Fibroblast of upper back skin (primary cell): ENCODE results near the gene SLC43A3.
"Not testable (repeated sequence)": the region's sequence is repeated elsewhere in the genome, so short reads cannot be mapped to it uniquely, and the experiment has no call there.

Experiments used
- DNase-seq: peaks from one replicate; pipeline ENCODE4 v3.0.0-alpha.2; 2013

SLC43A3 gene

DNA sequence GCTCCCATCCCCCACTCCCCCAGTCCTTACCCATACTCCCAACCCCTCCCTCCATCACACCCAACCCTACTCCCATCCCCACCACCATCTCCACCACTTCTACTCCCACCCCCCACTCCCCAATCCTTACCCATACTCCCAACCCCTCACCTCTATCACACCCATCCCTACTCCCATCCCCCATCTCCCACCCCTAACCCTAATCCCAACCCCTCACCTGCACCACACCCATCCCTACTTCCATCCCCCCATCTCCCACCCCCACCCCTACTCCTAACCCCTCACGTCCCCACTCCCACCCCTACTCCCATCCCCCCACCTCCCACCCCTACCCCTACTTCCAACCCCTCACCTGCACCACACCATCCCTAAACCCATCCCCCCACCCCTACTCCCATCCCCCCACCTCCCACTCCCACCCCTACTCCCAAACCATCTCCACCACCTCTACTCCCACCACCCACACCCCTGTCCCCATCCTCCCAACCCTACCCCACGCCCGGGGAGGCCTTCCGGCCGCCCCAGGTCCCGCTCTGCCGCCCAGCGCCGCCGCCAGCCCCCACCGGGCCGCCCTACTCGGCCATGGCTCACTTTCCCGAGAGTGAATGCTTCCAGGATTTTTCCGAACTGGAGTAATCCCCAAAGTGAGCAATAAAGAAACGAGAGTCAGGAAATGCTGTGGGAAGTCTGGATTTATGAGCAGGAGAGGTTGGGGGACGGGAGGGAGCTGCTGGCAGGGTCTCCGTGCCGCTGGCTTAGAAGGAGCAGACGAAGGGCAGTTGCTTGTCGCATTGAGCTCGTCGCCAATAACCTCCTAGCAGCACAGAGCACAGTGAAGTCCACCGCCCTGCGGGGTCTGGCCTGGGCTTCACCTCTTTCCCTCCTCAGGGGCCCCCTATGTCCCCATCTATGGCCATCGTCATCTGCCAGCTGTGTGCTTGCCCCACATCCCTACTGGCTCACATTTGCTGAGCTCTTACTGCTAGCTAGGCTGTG is 50.5 kb downstream of the SLC43A3 start:
- no peak for DNase-seq

DNA sequence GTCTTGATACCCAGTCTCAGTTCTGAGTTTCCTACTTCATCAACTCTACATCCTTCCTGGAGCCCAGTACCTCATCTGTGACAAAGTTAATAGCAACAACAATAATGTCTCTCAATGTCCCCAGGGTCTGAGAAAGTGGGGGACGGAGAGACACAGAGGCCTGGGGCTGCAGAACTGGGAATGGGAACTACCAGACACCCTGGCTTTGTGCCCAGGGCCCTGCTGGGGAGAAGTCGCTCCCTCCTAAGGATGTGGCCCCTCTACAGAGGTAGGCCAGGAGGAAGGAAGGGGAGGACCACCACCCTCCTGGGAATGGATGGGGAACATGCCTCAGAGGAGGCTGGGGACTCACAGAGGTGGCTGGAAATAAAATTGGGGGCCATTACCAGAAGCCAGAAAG is 51.4 kb downstream of the SLC43A3 start:
- DNase-seq: no peak

DNA sequence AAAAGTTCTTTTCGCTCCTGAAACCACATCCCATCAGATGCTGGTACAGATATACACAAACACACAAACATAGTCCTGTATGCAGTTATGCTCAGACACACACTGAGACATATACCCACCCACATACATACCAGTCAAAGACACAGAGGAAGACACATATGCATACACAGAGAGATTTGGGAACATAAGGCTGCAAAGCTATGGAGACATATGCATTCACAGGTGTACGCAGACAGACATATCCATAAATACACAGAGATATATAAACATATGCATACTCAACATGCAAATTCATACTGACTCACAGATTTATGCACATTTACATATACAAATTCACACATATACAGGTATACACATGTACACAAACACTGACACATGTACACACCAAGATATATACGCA is 52.0 kb downstream of the SLC43A3 start:
- no peak for DNase-seq

DNA sequence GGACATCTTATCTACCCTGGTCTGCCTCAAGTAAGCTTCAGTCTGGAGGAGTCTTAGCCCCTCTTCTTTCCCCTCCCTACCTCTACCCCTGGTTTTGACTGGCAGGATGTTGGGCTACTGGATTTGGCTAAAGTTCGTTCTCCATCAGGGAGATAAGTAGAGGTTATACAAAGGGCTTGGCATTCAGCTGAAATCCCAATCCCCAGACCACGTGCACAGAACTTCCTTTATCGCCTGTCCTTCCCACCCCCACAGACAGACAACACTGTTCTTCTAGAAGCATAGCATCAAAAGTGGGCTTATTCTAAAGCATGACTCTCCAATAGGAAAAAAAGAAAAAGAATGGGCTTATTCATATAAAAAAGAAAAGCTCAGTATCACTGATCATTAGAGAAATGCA is 53.8 kb downstream of the SLC43A3 start:
- no peak for DNase-seq

DNA sequence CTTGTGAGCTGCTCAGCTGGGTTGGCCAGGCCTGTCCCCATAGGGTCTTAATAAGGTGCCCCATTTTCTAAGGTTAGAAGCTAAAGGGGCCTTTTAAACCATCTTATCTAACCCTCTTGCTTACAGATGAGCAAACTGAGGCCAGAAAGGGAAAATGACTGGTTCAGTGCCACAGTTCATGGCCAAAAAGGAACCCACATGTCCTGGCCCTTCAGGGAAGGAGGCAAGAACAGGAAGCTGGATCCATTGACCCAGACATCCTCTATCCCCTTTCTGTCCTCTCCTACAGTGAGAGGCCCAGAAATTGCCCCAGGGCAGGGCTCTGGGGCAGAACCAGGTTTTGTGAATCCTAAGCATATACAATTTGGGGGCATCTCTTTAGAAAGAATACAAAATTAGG is 56.0 kb downstream of the SLC43A3 start:
- DNase-seq: no peak

DNA sequence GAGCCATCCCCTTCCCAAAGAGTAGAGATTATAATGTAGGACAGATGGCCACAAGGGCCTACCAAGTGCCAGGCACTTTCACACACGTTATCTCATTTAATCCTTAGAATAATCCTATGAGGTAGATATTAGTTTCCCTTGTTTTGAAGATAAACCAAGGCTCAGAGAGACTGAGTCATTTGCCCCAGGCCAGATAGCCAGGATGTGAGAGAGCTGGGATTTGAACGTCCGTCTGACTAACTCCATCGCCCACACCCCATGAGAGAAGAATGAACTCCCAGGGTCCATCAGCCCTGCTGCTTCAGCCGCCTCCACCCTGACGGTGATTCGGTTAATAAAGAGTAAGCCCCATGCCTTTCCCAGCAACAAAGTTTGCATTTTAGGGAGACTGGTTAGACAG is 56.7 kb downstream of the SLC43A3 start:
- DNase-seq: no peak

DNA sequence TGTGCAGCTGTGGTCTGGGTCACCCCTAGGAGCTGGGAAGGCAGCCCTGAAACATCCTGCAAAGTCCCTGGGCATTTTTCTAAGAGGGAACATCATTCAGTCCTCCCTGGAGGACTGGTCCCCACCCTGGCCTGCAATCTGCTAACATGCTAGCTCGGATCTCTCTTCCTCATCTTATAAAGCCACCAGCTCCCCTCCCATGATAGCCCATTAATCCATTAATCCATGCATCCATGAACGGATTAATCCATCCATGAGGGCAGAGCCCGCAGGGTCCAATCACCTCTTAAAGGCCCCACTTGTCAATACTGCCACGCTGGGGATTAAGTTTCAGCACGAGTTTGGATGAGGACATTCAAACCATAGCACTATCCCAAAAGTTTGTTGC is 58.1 kb downstream of the SLC43A3 start:
- no peak for DNase-seq

DNA sequence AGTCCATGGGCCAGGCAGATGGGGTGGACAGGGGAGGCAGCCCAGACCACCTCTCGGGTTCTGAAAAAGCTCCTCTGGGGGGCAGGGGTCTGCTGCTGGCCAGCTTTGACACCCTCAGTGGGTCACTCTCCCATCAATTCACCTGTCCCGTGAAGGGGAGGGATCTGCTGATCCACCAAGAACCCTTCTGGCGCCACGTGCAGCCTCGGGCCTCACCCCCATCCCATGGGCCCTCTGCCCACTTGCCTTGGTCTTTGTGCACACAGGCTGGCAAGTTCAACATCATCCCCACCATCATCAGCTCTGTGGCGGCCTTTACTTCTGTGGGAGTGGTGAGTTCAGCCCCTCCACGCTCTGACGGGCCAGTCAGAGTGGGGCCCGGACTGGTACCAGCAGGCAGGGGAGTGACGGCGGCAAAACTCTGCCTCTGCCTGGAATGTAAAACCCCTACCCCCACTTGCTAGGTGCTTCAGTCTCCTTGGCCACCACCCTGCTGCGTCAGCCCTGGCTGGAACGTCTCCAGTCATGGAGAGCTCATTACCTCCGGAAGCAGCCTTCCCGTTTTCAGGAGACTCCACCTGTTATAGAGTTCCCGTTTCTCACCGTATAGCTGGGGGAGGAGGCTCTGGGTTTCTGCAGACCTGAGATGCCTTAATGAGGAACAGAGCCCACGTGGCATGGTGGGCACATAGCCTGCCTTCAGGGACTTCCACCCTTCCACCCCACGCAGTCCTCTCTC is 58.6 kb downstream of the SLC43A3 start:
- no peak for DNase-seq

DNA sequence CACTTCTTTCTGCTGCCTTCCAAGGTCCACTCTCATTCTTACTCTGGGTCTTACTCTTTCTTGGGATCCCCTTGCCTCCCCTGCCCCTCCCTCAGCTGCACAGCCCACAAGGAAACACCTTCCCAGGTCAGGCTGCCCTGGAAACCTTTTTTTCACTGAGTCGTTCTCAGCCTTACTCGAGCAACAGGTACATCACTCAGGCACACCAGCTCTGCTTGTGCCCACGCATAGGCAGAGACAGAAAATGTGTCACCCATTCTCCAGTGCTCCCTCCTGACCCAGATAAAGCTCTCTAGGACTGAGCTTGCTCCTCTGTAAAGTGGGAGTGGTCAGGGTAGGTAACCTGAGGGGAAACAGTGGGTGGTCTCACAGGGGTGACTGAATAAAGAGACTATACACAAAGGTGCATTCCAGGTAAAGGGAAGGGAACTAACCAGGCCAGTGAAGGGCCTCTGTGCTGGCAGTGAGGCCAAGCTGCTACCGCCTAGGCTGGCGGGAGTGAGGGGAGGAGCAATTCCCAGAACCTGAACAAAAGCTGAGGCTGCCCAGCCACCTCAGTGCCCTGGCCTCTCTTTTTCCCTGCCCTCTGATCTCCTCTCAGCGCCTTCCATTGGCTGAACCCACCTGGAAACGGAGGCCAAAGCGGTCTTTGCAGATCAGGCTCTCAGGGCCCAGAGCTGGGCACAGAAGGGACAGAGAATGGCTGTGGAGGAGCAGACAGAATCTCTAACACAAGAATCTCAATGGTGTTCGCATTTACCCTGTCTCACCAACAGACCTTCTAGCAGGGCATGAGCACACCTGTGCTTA is 61.9 kb downstream of the SLC43A3 start:
- DNase-seq: no peak

DNA sequence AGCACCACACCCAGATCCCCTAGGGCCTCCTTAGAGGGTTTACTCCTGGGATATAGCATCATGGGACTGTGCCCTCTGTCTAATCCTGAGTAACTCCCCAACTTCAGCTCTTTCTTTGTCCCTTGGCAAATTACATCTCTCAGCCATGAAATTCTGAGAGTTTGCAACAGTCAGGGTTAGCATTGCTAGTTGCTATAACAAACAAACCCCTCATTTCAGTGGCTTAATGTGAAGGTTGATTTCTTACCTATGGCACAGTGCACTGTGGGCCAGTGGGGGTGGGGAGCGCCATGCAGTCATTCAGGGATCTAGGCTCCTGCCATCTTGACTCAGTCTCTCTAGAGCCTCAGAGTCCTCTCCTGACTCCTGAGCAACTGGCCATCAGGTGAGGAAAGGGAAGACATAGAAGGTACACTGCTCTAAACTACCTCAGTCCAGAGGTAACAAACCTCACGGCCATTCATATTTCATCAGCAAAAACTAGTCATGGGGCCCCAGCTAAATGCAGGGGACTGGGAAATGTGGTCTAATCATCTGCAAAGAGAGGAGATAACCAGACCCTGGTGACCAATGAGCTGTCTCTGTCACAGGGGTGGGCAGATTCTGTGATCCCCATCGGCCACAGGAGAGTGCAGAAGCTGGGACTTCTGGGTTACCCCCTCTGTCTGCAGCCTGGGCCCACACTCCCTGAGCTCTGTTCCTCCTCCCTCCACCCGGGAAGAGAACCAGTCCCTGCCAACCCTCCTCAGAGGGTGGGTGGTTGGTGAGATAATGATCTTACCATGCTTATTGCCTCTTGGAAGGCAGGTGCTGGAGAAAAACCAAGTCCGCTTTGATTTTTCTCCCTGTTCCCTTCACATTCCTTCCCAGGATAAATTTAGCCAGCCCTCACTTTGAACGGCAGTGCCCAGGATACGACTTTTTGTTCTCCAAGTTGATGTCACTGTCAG is 63.5 kb downstream of the SLC43A3 start:
- no peak for DNase-seq

DNA sequence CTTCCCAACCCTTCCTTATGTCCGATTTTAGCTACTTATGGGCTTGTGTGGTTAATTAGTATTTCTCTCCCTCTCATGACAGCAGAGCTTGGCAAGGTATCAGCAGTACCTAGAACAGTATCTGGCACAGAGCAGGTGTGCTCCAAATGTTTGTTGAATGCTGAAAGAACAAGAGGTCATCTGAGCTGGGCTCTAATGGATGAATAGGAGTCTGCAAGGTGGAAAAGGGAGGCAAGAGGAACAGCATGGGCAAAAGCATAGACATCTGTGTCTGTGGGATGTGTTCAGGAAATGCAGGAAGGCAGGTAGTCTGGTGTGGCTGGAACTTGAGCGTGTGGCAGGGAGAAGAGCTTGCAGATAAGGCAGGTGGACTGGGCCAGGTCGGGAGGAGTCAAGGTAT is 65.0 kb downstream of the SLC43A3 start:
- no peak for DNase-seq

DNA sequence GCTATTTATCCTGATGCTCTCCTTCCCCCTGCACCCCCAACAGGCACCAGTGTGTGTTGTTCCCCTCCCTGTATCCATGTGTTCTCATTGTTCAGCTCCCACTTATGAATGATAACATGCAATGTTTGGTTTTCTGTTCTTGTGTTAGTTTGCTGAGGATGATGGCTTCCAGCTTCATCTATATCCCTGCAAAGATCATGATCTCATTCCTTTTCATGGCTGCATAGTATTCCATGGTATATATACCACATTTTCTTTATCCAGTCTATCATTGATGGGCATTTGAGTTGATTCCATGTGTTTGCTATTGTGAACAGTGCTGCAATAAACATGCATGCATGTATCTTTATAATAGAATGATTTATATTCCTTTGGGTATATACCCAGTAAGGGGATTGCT is 65.5 kb downstream of the SLC43A3 start:
- not testable (repeated sequence) for DNase-seq

DNA sequence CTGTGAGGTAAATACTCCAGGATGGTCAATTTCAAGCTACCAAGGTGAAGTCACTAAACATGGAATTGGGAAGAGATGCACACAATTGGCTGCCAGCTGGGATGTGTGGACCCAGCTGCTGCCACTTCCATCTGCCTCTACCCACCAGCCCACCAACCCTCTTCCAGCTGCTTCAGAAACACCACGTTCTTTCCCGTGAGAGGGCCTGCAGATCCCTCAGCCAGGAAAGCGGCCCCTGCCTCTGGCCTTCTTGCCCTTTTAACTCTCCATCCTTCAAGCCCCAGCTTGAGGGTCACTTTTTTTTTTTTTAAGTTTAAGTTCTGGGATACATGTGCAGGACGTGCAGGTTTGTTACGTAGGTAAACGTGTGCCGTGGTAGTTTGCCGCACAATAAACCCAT is 65.9 kb downstream of the SLC43A3 start:
- DNase-seq: no peak

DNA sequence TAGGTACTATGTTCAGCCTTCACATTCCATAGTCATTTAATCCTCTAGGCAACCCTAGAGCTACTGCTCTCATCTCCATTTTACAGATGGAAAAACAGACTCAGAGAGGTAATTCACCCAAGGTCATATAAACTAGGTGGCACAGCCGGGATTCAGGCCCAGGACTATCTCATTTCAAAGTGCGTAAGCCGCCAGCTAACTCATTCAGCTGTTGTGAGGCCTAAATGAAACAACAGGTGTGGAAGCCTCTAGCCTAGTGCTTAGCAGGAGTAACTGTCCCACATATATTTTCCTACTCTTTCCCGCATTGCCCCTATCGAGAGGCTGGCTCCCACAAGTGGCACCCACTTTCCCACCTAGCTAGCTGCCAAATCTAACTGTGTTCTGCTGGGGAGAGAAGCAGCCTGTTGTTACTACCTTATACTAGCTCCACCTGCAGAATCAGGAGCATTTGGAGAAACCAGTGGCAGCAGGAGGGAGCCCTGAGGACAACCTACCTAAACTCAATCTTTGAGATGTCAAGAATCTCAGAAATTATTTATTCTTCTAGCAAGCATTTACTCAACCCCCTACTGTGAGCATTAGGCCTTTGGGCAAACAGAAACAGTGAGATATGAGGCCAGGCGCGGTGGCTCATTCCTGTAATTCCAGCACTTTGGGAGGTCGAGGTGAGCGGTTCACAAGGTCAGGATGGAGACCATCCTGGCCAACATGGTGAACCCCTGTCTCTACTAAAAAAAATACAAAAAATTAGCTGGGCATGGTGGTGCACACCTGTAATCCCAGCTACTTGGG is 66.8 kb downstream of the SLC43A3 start:
- no peak for DNase-seq

DNA sequence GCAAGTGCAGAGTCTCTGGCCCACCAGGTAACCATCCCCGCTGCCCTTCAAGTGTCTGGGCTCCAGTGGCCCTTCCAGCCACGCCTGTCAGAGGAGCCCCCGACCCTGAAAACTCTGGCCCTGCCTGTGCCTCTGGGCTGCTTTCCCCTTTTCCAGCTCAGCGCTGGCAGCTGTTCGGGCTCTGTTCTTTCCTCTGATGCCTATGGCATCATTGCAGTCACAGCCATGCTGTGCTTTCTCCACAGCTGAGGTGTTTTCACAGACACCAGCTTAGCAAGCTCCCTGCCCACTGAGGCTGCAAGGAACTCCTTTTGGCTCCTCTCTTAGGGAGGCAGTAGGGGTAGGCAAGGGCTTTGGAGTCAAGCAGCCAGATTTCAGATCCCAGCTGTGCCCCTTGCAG is 67.5 kb downstream of the SLC43A3 start:
- DNase-seq: no peak

DNA sequence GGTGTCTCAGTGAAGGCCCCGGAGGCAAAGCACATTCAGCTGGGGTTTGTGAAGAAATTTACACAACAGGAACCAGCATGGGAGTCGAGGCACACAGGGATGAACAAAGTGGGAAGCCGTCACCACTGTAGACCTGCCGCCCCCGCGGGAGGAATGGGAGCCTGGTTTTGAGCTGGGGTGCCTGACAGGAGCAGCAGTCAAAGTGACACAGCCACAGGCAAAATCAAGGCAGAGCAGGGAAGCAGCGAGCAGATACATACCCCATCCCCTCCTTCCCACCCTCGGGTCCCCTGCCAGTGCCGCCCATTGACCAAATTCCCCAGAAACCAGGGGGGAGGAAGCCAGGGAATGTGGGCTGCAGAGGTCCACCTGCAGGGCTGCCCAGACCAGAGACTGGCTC is 67.9 kb downstream of the SLC43A3 start:
- DNase-seq: no peak

DNA sequence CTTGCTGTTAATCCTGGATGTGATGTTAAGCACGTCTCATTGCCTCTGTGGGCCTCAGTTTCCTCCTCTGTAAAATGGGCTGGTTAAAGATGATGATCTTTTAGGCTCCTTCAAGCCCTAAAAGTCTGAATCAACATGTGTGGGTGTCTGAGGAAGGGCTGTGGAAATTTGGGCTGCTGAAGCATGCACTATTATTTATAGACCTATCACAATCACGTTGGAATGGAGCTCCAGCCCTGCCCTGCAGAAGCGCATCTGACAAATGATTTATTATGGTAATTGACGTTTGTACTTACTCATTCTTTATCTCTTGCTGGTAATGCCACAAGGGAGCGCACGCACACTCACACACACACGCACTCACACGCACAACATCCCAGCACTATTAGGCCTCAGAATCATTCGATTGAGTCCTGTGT is 68.4 kb downstream of the SLC43A3 start:
- no peak for DNase-seq

DNA sequence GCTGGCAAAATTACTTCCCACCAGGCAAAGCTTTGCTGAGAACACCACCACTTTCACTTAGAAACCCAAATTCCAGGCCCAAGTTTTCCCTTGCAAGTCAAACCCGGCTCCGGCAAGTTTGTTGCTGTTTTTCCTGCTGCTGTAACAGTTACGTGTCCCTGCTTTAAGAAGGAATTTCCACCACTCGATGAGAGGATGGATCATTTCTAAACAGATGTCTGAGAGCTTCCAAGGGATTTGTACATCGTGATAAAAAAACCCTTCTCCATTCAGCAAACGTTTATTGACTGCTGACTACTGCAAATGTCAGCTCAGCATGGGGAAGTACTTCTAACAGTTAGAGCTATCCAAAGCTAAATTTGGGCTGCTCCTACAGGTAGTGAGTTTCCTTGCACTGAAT is 69.1 kb downstream of the SLC43A3 start:
- DNase-seq: no peak

DNA sequence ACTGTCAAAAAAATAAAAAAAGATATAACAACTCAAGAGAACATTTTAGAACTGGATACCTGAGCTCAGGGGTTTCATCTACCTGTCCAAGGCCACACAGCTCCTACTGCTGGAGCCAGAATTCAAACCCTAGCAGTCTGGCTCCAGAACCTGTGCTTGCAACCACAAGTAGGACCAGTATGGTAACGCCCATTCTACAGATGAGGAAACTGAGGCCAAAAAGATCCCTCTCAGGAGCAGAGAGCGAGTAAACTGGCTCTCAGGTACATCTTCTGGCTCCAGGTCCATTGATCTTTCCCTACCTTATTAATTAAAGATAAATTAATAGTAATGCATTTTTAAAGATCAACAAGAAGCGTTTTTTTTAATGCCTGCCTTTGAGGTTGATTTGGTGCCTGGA is 69.6 kb downstream of the SLC43A3 start:
- no peak for DNase-seq
